GM12878 (cell line): ENCODE results near the gene CFI. TPM values are rescaled to one million over a fixed set of nuclear protein-coding genes. Genes with fewer than 3 reads are reported as not detected.
A peak's percentile ranks its signal among the peaks of the same experiment; 100 is the strongest.

Source experiments
- ATAC-seq: fragments of 200-7000 bp; cut with Tn5 transposase; 3 replicates; pipeline ENCODE4 v1.9.1; 2020; ENCODE audit warnings: mild to moderate bottlenecking, moderate library complexity
- BruUV-seq: library from RNA; stranded (reverse); fragments of 400-500 nt; replicated peaks from 2 replicates; lab custom pipeline; 2021; lab: Mats Ljungman, UMichigan
- CTCF ChIA-PET: fragments of 300-600 bp; sonication (Branson Sonifier 250); formaldehyde crosslinking; extraction: SDS; loops from one replicate; lab custom pipeline; 2021; ENCODE audit warnings: inconsistent platforms; lab: Yijun Ruan, JAX
- POLR2A ChIA-PET: fragments of 350-600 bp; formaldehyde crosslinking; extraction: SDS; loops from one replicate; lab custom pipeline; 2021; ENCODE audit warnings: inconsistent platforms; lab: Charles Lee
- RAD21 ChIA-PET: fragments of 300-600 bp; sonication (Branson Sonifier 250); formaldehyde crosslinking; loops from one replicate; lab custom pipeline; 2023; ENCODE audit warnings: antibody characterized with exemption; ENCODE audit not compliant: unreplicated experiment; lab: Charles Lee
- SMC1A ChIA-PET: fragments of 300-600 bp; sonication (Branson Sonifier 250); formaldehyde crosslinking; loops from one replicate; lab custom pipeline; 2023; ENCODE audit not compliant: unreplicated experiment, uncharacterized antibody; lab: Charles Lee
- DNase-seq: peaks from one replicate; pipeline ENCODE4 v3.0.0-alpha.2; 2011; ENCODE audit warnings: low read depth, low spot score
- FAIRE-seq: peaks from 3 replicates; lab custom pipeline; 2011; peaks lifted over from hg19 to GRCh38; lab: Jason Lieb, UNC
- H2AFZ ChIP-seq: 2 replicates; pipeline ENCODE4 v1.6.0; 2011; ENCODE audit warnings: low read depth, low read length, control low read depth; ENCODE audit not compliant: control insufficient read depth
- H3K27ac ChIP-seq: 2 replicates; pipeline ENCODE4 v1.5.1; 2011; ENCODE audit warnings: control low read depth; ENCODE audit not compliant: control insufficient read depth, insufficient read depth
- H3K27me3 ChIP-seq, 2 experiments: replicated peaks in 1 of 2; 2 replicates each; pipeline versions ENCODE4 v1.6.0 to v1.6.1; 2011; ENCODE audit warnings: low read length in 1 of 2; ENCODE audit not compliant: control insufficient read depth in 2 of 2, insufficient read depth in 2 of 2
- H3K36me3 ChIP-seq, 2 experiments: 2 replicates each; pipeline ENCODE4 v1.5.1; 2011; ENCODE audit warnings: low read length in 1 of 2; ENCODE audit not compliant: control insufficient read depth in 2 of 2, insufficient read depth in 2 of 2
- H3K4me1 ChIP-seq: 2 replicates; pipeline ENCODE4 v1.6.1; 2011; ENCODE audit warnings: mild to moderate bottlenecking, low read length, moderate library complexity, mixed read lengths; ENCODE audit not compliant: control insufficient read depth, insufficient read depth
- H3K4me2 ChIP-seq: 2 replicates; pipeline ENCODE4 v1.6.0; 2011; ENCODE audit warnings: control low read depth; ENCODE audit not compliant: control insufficient read depth, insufficient read depth
- H3K4me3 ChIP-seq: fragments of 200-600 bp; sonication (generic); 2 replicates; pipeline ENCODE4 v1.5.1; 2016
- H3K79me2 ChIP-seq: 2 replicates; pipeline ENCODE4 v1.6.0; 2011; ENCODE audit warnings: low read length; ENCODE audit not compliant: control insufficient read depth, insufficient read depth
- H3K9ac ChIP-seq: 2 replicates; pipeline ENCODE4 v1.8.0; 2011; ENCODE audit warnings: low read length, control low read depth, mixed read lengths; ENCODE audit not compliant: control insufficient read depth, insufficient read depth
- H3K9me3 ChIP-seq: replicated peaks from 3 replicates; pipeline ENCODE4 v1.5.1; 2011; ENCODE audit warnings: mild to moderate bottlenecking, low read length; ENCODE audit not compliant: control insufficient read depth, insufficient read depth
- H4K20me1 ChIP-seq: 2 replicates; pipeline ENCODE4 v1.6.0; 2011; ENCODE audit not compliant: control insufficient read depth, insufficient read depth
- NRF1 ChIP-seq: conservative IDR thresholded peaks from 2 replicates; pipeline ENCODE4 v1.6.1; 2011; ENCODE audit warnings: mild to moderate bottlenecking, low read depth, low read length, improper control_type of control experiment
- YY1 ChIP-seq: IDR thresholded peaks from 2 replicates; pipeline ENCODE4 v1.6.1; 2011; ENCODE audit warnings: low read depth, mild to moderate bottlenecking, low read length
- WGBS: methylation state at CpG from one replicate; pipeline ENCODE4 v1.1.6; 2016; ENCODE audit warnings: low lambda C conversion rate; ENCODE audit not compliant: insufficient replicate concordance, insufficient coverage; ENCODE audit errors: missing lambda C conversion rate; 5-methylcytosine and 5-hydroxymethylcytosine counted together
- in situ Hi-C: fragments of 300-500 bp; cut with MboI; formaldehyde crosslinking; loops from 9 replicates; pipeline ENCODE4 v1.14.3; 2018; ENCODE audit warnings: mixed read lengths
- intact Hi-C: fragments of 100-400 bp; cut with micrococcal nuclease; formaldehyde crosslinking; loops from one replicate; pipeline ENCODE4 v1.14.2; 2022; ENCODE audit not compliant: unreplicated experiment
- polyA plus RNA-seq, 11 experiments: library from polyadenylated mRNA; depleted of rRNA in 4 of 11; unstranded in 6 of 11; stranded (reverse) in 5 of 11; fragments of >200 nt; fragmentation: Nextera tagmentation in 4 of 11; fragmentation: Illumina TruSeq in 1 of 11; extraction: Ambion mirVana in 4 of 11; extraction: Trizol in 1 of 11; gene quantifications; 1 replicate in 1 of 11; 2 replicates in 10 of 11; pipeline versions ENCODE4 v1.2.1 to v1.2.3, GENCODE V29; 2011 to 2016; ENCODE audit warnings: inconsistent platforms in 2 of 11, missing spikeins in 2 of 11, low read depth in 1 of 11
- total RNA-seq, 4 experiments: library from RNA; depleted of rRNA in 3 of 4; stranded (reverse); fragments of >200 nt in 3 of 4; fragmentation: Illumina TruSeq in 1 of 4; extraction: Trizol in 1 of 4; gene quantifications; 2 replicates each; pipeline versions ENCODE4 v1.2.1 to v1.2.3, GENCODE V29; 2013 to 2021

CFI gene
- total and polyA plus RNA-seq, 10 of the 15 experiments (the other 5 are each of a cell fraction or from before 2014, with no cell fraction given) = 0.15 to 0.28 TPM; not detected in 8

DNA sequence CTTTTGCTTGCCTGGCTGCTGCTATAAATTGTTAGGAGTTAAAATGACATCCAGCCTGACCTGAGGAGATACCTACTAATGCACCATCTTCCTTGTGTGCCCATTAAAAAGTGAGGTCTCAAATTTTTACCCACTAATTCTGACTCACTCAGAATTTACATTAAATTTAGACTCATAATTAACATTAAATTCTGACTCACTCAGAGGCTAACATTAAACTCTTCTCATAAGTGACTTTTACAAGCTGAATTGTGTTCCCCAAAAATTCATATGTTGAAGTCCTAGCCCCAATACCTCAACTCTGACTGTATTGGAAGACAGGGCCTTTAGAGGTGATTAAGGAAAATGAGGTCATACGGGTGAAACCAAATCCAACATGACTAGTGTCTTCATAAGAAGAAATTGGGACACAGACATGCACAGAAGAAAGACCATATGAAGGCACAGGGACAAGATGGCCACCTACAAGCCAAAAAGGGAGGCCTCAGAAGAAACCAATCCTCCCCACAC lies 110.3 kb downstream of the CFI start:
- H3K9ac ChIP-seq = no peak overlapping the region
- SMC1A ChIA-PET = interaction anchor here (1.1 to 3.6 kb wide), 4 partner anchors 9 to 104 kb away, joined by 3 to 18 read pairs (median 4); partner anchors contain the start of gene CASP6
- no peak overlapping the region for H3K27ac ChIP-seq
- POLR2A ChIA-PET = interaction anchor here (2.4 kb wide), 1 partner anchor 9 kb away, joined by 13 read pairs; no protein-coding TSS in a partner anchor
- H3K4me1 ChIP-seq = peaks cover 4% of the 10 kb centered on the region; the same call in 1 of the 2 replicates
- WGBS = 94% methylated on average over 1 of the region's 1 CpG
- ATAC-seq (peak; percentile 20), FAIRE-seq (no peak), DNase-seq (no peak)
- BruUV-seq = no TSS peak
- H3K4me3 ChIP-seq = no peak overlapping the region
- no peak for TF ChIP-seq NRF1
- 0 out of 2 replicates have a peak, but pooled peaks have one; percentile 11 for TF ChIP-seq YY1
- in situ Hi-C loops = no loop called here
- CTCF ChIA-PET = interaction anchor here (1.6 kb wide), 1 partner anchor 10 kb away, joined by 11 read pairs; no protein-coding TSS in a partner anchor
- H3K9me3 ChIP-seq = no peaks in the 10 kb centered on the region
- H3K36me3 ChIP-seq = peaks cover 0 to 18% of the 10 kb centered on the region in 2 experiments; a peak in 2 of 4 replicates
- H2AFZ ChIP-seq = no peak overlapping the region
- no peaks in the 10 kb centered on the region for H4K20me1 ChIP-seq
- H3K79me2 ChIP-seq = no peaks in the 10 kb centered on the region
- no peaks in the 10 kb centered on the region for H3K27me3 ChIP-seq
- H3K4me2 ChIP-seq = no peak overlapping the region
- RAD21 ChIA-PET = no interaction called here
- intact Hi-C loops = no loop called here

Other genes with a start within 250 kb of the CFI start
- gene MCUB, start 241.8 kb downstream of the CFI start, total RNA-seq (2014; rRNA removed) = 31.1 and 37.7 TPM in 2 replicates
- gene MCUB, start 241.8 kb downstream of the CFI start, total RNA-seq (2014; rRNA removed; fragmentation: Illumina TruSeq; extraction: Trizol) = 22.8 and 23.8 TPM in 2 replicates
- 38.2 and 41.1 TPM in 2 replicates for gene MCUB, start 241.8 kb downstream of the CFI start, total RNA-seq (2021)
- 57.1 and 76.7 TPM in 2 replicates for gene MCUB, start 241.8 kb downstream of the CFI start, polyA plus RNA-seq (2011; rRNA removed)
- gene MCUB, start 241.8 kb downstream of the CFI start, polyA plus RNA-seq (2014; fragmentation: Illumina TruSeq; extraction: Trizol) = 20.4 and 26.2 TPM in 2 replicates
- gene MCUB, start 241.8 kb downstream of the CFI start, polyA plus RNA-seq (2014; fragmentation: Nextera tagmentation; extraction: Ambion mirVana) = 10 to 100 TPM in 1 of 2 experiments, 1 to 10 TPM in 1; 4.7 to 10.7 TPM
- gene MCUB, start 241.8 kb downstream of the CFI start, polyA plus RNA-seq (2014; rRNA removed) = 50.6 and 63.7 TPM in 2 replicates
- 10 to 100 TPM; 51.2 to 59.9 TPM for gene MCUB, start 241.8 kb downstream of the CFI start, polyA plus RNA-seq (2016; fragmentation: Nextera tagmentation; extraction: Ambion mirVana)
- gene CASP6, start 98.6 kb downstream of the CFI start, total RNA-seq (2014; rRNA removed) = 24.0 and 33.7 TPM in 2 replicates
- gene CASP6, start 98.6 kb downstream of the CFI start, total RNA-seq (2014; rRNA removed; fragmentation: Illumina TruSeq; extraction: Trizol) = 23.2 and 26.3 TPM in 2 replicates
- 18.1 and 20.0 TPM in 2 replicates for gene CASP6, start 98.6 kb downstream of the CFI start, total RNA-seq (2021)
- gene CASP6, start 98.6 kb downstream of the CFI start, polyA plus RNA-seq (2011; rRNA removed) = 66.8 and 78.1 TPM in 2 replicates
- 34.0 and 44.0 TPM in 2 replicates for gene CASP6, start 98.6 kb downstream of the CFI start, polyA plus RNA-seq (2014; fragmentation: Illumina TruSeq; extraction: Trizol)
- 10 to 100 TPM; 20.0 to 23.2 TPM for gene CASP6, start 98.6 kb downstream of the CFI start, polyA plus RNA-seq (2014; fragmentation: Nextera tagmentation; extraction: Ambion mirVana)
- 22.9 and 27.9 TPM in 2 replicates for gene CASP6, start 98.6 kb downstream of the CFI start, polyA plus RNA-seq (2014; rRNA removed)
- 10 to 100 TPM; 51.2 to 56.2 TPM for gene CASP6, start 98.6 kb downstream of the CFI start, polyA plus RNA-seq (2016; fragmentation: Nextera tagmentation; extraction: Ambion mirVana)
- 6.7 and 7.6 TPM in 2 replicates for gene PLA2G12A, start 71.9 kb downstream of the CFI start, total RNA-seq (2014; rRNA removed)
- 14.6 and 18.7 TPM in 2 replicates for gene PLA2G12A, start 71.9 kb downstream of the CFI start, total RNA-seq (2014; rRNA removed; fragmentation: Illumina TruSeq; extraction: Trizol)
- gene PLA2G12A, start 71.9 kb downstream of the CFI start, total RNA-seq (2021) = 16.5 and 18.4 TPM in 2 replicates
- gene PLA2G12A, start 71.9 kb downstream of the CFI start, polyA plus RNA-seq (2011; rRNA removed) = 30.9 and 36.8 TPM in 2 replicates
- gene PLA2G12A, start 71.9 kb downstream of the CFI start, polyA plus RNA-seq (2014; fragmentation: Illumina TruSeq; extraction: Trizol) = 8.5 and 12.3 TPM in 2 replicates
- gene PLA2G12A, start 71.9 kb downstream of the CFI start, polyA plus RNA-seq (2014; fragmentation: Nextera tagmentation; extraction: Ambion mirVana) = 1 to 10 TPM; 3.7 to 6.2 TPM
- 9.7 and 14.5 TPM in 2 replicates for gene PLA2G12A, start 71.9 kb downstream of the CFI start, polyA plus RNA-seq (2014; rRNA removed)
- gene PLA2G12A, start 71.9 kb downstream of the CFI start, polyA plus RNA-seq (2016; fragmentation: Nextera tagmentation; extraction: Ambion mirVana) = 10 to 100 TPM; 34.4 to 35.7 TPM
- 11.5 and 11.7 TPM in 2 replicates for gene GAR1, start 13.8 kb upstream of the CFI start, total RNA-seq (2014; rRNA removed)
- 13.8 and 14.7 TPM in 2 replicates for gene GAR1, start 13.8 kb upstream of the CFI start, total RNA-seq (2014; rRNA removed; fragmentation: Illumina TruSeq; extraction: Trizol)
- gene GAR1, start 13.8 kb upstream of the CFI start, total RNA-seq (2021) = 27.2 and 29.0 TPM in 2 replicates
- gene GAR1, start 13.8 kb upstream of the CFI start, polyA plus RNA-seq (2011; rRNA removed) = 30.6 and 37.6 TPM in 2 replicates
- gene GAR1, start 13.8 kb upstream of the CFI start, polyA plus RNA-seq (2014; fragmentation: Illumina TruSeq; extraction: Trizol) = 55.2 and 60.0 TPM in 2 replicates
- 10 to 100 TPM; 16.6 to 20.5 TPM for gene GAR1, start 13.8 kb upstream of the CFI start, polyA plus RNA-seq (2014; fragmentation: Nextera tagmentation; extraction: Ambion mirVana)
- 44.3 and 45.1 TPM in 2 replicates for gene GAR1, start 13.8 kb upstream of the CFI start, polyA plus RNA-seq (2014; rRNA removed)
- 10 to 100 TPM; 59.1 to 76.3 TPM for gene GAR1, start 13.8 kb upstream of the CFI start, polyA plus RNA-seq (2016; fragmentation: Nextera tagmentation; extraction: Ambion mirVana)
- gene RRH, start 26.0 kb upstream of the CFI start, total RNA-seq (2014; rRNA removed) = not detected in 2 replicates
- not detected in 2 replicates for gene RRH, start 26.0 kb upstream of the CFI start, total RNA-seq (2014; rRNA removed; fragmentation: Illumina TruSeq; extraction: Trizol)
- gene RRH, start 26.0 kb upstream of the CFI start, total RNA-seq (2021) = not detected in 2 replicates
- 0.24 and 0.30 TPM in 2 replicates for gene RRH, start 26.0 kb upstream of the CFI start, polyA plus RNA-seq (2011; rRNA removed)
- gene RRH, start 26.0 kb upstream of the CFI start, polyA plus RNA-seq (2014; fragmentation: Illumina TruSeq; extraction: Trizol) = 0.16 TPM in 1 of 2 replicates, not detected in the other
- under 1 TPM in 1 of 2 experiments, not detected in 1; 0.07 TPM for gene RRH, start 26.0 kb upstream of the CFI start, polyA plus RNA-seq (2014; fragmentation: Nextera tagmentation; extraction: Ambion mirVana)
- 0.06 TPM in 1 of 2 replicates, not detected in the other for gene RRH, start 26.0 kb upstream of the CFI start, polyA plus RNA-seq (2014; rRNA removed)
- not detected for gene RRH, start 26.0 kb upstream of the CFI start, polyA plus RNA-seq (2016; fragmentation: Nextera tagmentation; extraction: Ambion mirVana)
- gene LRIT3, start 46.1 kb upstream of the CFI start, total RNA-seq (2014; rRNA removed) = 0.11 TPM in 1 of 2 replicates, not detected in the other
- gene LRIT3, start 46.1 kb upstream of the CFI start, total RNA-seq (2014; rRNA removed; fragmentation: Illumina TruSeq; extraction: Trizol) = 0.05 TPM in 1 of 2 replicates, not detected in the other
- gene LRIT3, start 46.1 kb upstream of the CFI start, total RNA-seq (2021) = not detected in 2 replicates
- 0.13 and 0.20 TPM in 2 replicates for gene LRIT3, start 46.1 kb upstream of the CFI start, polyA plus RNA-seq (2011; rRNA removed)
- 0.06 TPM in 1 of 2 replicates, not detected in the other for gene LRIT3, start 46.1 kb upstream of the CFI start, polyA plus RNA-seq (2014; fragmentation: Illumina TruSeq; extraction: Trizol)
- not detected for gene LRIT3, start 46.1 kb upstream of the CFI start, polyA plus RNA-seq (2014; fragmentation: Nextera tagmentation; extraction: Ambion mirVana)
- 0.10 and 0.14 TPM in 2 replicates for gene LRIT3, start 46.1 kb upstream of the CFI start, polyA plus RNA-seq (2014; rRNA removed)
- under 1 TPM in 1 of 2 experiments, not detected in 1; 0.04 TPM for gene LRIT3, start 46.1 kb upstream of the CFI start, polyA plus RNA-seq (2016; fragmentation: Nextera tagmentation; extraction: Ambion mirVana)
- gene EGF, start 110.9 kb upstream of the CFI start, total RNA-seq (2014; rRNA removed) = 0.11 and 0.90 TPM in 2 replicates
- gene EGF, start 110.9 kb upstream of the CFI start, total RNA-seq (2014; rRNA removed; fragmentation: Illumina TruSeq; extraction: Trizol) = 0.13 and 0.55 TPM in 2 replicates
- 0.05 and 0.23 TPM in 2 replicates for gene EGF, start 110.9 kb upstream of the CFI start, total RNA-seq (2021)
- gene EGF, start 110.9 kb upstream of the CFI start, polyA plus RNA-seq (2011; rRNA removed) = not detected in 2 replicates
- 0.15 TPM in 1 of 2 replicates, not detected in the other for gene EGF, start 110.9 kb upstream of the CFI start, polyA plus RNA-seq (2014; fragmentation: Illumina TruSeq; extraction: Trizol)
- under 1 TPM in 1 of 2 experiments, not detected in 1; 0.02 TPM for gene EGF, start 110.9 kb upstream of the CFI start, polyA plus RNA-seq (2014; fragmentation: Nextera tagmentation; extraction: Ambion mirVana)
- 0.23 TPM in 1 of 2 replicates, not detected in the other for gene EGF, start 110.9 kb upstream of the CFI start, polyA plus RNA-seq (2014; rRNA removed)
- gene EGF, start 110.9 kb upstream of the CFI start, polyA plus RNA-seq (2016; fragmentation: Nextera tagmentation; extraction: Ambion mirVana) = under 1 TPM in 1 of 2 experiments, not detected in 1; 0.28 TPM